ENCODE data around the gene POLRMT. TPM values are rescaled to one million over a fixed set of nuclear protein-coding genes. Genes with fewer than 3 reads are reported as not detected.

Gene POLRMT
- total RNA-seq, 1 experiment from 2014 or later, result 104 TPM

GRCh38 chr19:651114-651818 is 17.9 kb upstream of the POLRMT start:
- no peak overlapping the region for H2AK5ac ChIP-seq (ENCODE audit: insufficient read length, low read length)
- no peaks in the 10 kb centered on the region; a peak in 1 of 5 replicates for H3K9me3 Mint-ChIP-seq
- H4K20me1 ChIP-seq (ENCODE audit: control insufficient read depth, insufficient read depth, insufficient read length), result peaks cover 7% of the 10 kb centered on the region
- H4K5ac ChIP-seq (ENCODE audit: insufficient read length, low read depth, low read length), result no peak overlapping the region
- H2BK120ac ChIP-seq (ENCODE audit: low read depth, low read length, poor library complexity, severe bottlenecking), result no peak overlapping the region
- no peak overlapping the region for H3K27ac ChIP-seq (ENCODE audit: insufficient read length, low read depth, low read length)
- H3K36me3 Mint-ChIP-seq (ENCODE audit: insufficient read depth in 1 of 3, low read depth in 3 of 3), result peaks cover 9 to 30% (median 27%) of the 10 kb centered on the region in 3 experiments; a peak in 6 of 7 replicates
- no peak overlapping the region for H2BK12ac ChIP-seq (ENCODE audit: insufficient read length, low read depth, low read length)
- no peak overlapping the region for H2AFZ ChIP-seq (ENCODE audit: low read length)
- H2BK5ac ChIP-seq (ENCODE audit: insufficient read length, low read length), result no peak overlapping the region
- WGBS (ENCODE audit: extremely low coverage, insufficient read length, low lambda C conversion rate), result no CpG with 5 or more reads among the region's 58 CpGs
- no peak overlapping the region for H3K4me3 Mint-ChIP-seq
- H3K18ac ChIP-seq (ENCODE audit: insufficient read length, low read depth, low read length), result no peak overlapping the region
- no peaks in the 10 kb centered on the region for H3K27me3 ChIP-seq (ENCODE audit: insufficient read depth, low read length)
- peaks cover 10% of the 10 kb centered on the region for H3K79me1 ChIP-seq (ENCODE audit: insufficient read depth, low read depth, low read length, poor library complexity, severe bottlenecking)
- H3K23ac ChIP-seq (ENCODE audit: insufficient read length, low read depth, low read length), result no peak overlapping the region
- H3K14ac ChIP-seq (ENCODE audit: insufficient read depth, low read length), result no peak overlapping the region
- no peaks in the 10 kb centered on the region for H3K27me3 Mint-ChIP-seq (ENCODE audit: low read depth)
- H3K56ac ChIP-seq (ENCODE audit: insufficient read length, low read depth, low read length), result no peak overlapping the region
- no peak overlapping the region for H3K4me2 ChIP-seq (ENCODE audit: insufficient read depth, insufficient read length, low read length)
- H2BK15ac ChIP-seq (ENCODE audit: low read depth, low read length), result no peak overlapping the region
- H3K4me1 ChIP-seq (ENCODE audit: insufficient read depth, low read length), result no peaks in the 10 kb centered on the region
- peaks cover 26% of the 10 kb centered on the region for H3K79me2 ChIP-seq (ENCODE audit: insufficient read depth, low read length)
- H3K4ac ChIP-seq (ENCODE audit: low read depth, low read length), result no peak overlapping the region
- no peak overlapping the region for H3K27ac Mint-ChIP-seq
- no peaks in the 10 kb centered on the region for H3K23me2 ChIP-seq (ENCODE audit: insufficient read length, low read depth, low read length, poor library complexity, severe bottlenecking)
- H3K4me1 Mint-ChIP-seq, result no peaks in the 10 kb centered on the region
- no peaks in the 10 kb centered on the region for H3K9me3 ChIP-seq (ENCODE audit: control insufficient read depth, low read depth, low read length)
- H3K9ac ChIP-seq (ENCODE audit: extremely low read depth, insufficient read length, low read length), result no peak overlapping the region
- DNase-seq, result no peak
- H2BK20ac ChIP-seq (ENCODE audit: low read depth, low read length, poor library complexity, severe bottlenecking), result no peak overlapping the region
- no peak overlapping the region for H4K8ac ChIP-seq (replicated peaks; ENCODE audit: insufficient read length, low read depth, low read length)
- TF ChIP-seq, protein P1, sequence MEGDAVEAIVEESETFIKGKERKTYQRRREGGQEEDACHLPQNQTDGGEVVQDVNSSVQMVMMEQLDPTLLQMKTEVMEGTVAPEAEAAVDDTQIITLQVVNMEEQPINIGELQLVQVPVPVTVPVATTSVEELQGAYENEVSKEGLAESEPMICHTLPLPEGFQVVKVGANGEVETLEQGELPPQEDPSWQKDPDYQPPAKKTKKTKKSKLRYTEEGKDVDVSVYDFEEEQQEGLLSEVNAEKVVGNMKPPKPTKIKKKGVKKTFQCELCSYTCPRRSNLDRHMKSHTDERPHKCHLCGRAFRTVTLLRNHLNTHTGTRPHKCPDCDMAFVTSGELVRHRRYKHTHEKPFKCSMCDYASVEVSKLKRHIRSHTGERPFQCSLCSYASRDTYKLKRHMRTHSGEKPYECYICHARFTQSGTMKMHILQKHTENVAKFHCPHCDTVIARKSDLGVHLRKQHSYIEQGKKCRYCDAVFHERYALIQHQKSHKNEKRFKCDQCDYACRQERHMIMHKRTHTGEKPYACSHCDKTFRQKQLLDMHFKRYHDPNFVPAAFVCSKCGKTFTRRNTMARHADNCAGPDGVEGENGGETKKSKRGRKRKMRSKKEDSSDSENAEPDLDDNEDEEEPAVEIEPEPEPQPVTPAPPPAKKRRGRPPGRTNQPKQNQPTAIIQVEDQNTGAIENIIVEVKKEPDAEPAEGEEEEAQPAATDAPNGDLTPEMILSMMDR (conservative IDR thresholded peaks at IDR 0.05), result no peak
- no peak overlapping the region for H3T11ph ChIP-seq (ENCODE audit: low read length)
- no peak overlapping the region for H4K91ac ChIP-seq (ENCODE audit: insufficient read length, low read depth, low read length)
